ACC112 (cell line): ENCODE results near the gene SLC39A11.
A peak's percentile ranks its signal among the peaks of the same experiment; 100 is the strongest.
"Not testable (repeated sequence)": the region's sequence is repeated elsewhere in the genome, so short reads cannot be mapped to it uniquely, and the experiment has no call there.

Source experiments
- H2AFZ ChIP-seq: fragments of 200-600 bp; sonication (generic); one replicate; pipeline ENCODE4 v1.6.0; 2017; ENCODE audit warnings: antibody characterized with exemption, low read length; ENCODE audit not compliant: unreplicated experiment
- H3K27ac ChIP-seq: fragments of 200-600 bp; sonication (generic); 2 replicates; pipeline ENCODE4 v1.5.1; 2014; ENCODE audit warnings: low read depth, mild to moderate bottlenecking, antibody characterized with exemption, low read length, moderate library complexity
- H3K27me3 ChIP-seq: fragments of 200-600 bp; sonication (generic); 2 replicates; pipeline ENCODE4 v1.6.1; 2014; ENCODE audit warnings: mild to moderate bottlenecking, antibody characterized with exemption, low read length, moderate library complexity, mixed read lengths; ENCODE audit not compliant: insufficient read depth
- H3K36me3 ChIP-seq: fragments of 200-600 bp; sonication (generic); 2 replicates; pipeline ENCODE4 v1.6.1; 2016; ENCODE audit warnings: mild to moderate bottlenecking, antibody characterized with exemption, low read length, moderate library complexity, mixed read lengths; ENCODE audit not compliant: insufficient read depth
- H3K4me1 ChIP-seq: fragments of 200-600 bp; sonication (generic); one replicate; pipeline ENCODE4 v1.6.1; 2016; ENCODE audit warnings: low read length, mixed read lengths; ENCODE audit not compliant: insufficient read depth, unreplicated experiment, control insufficient read depth
- H3K4me3 ChIP-seq: fragments of 200-600 bp; sonication (generic); 2 replicates; pipeline ENCODE4 v1.5.1; 2014; ENCODE audit warnings: mild to moderate bottlenecking, low read depth, low read length
- H3K79me2 ChIP-seq: fragments of 200-600 bp; sonication (generic); one replicate; pipeline ENCODE4 v1.6.0; 2016; ENCODE audit warnings: low read length; ENCODE audit not compliant: control insufficient read depth, unreplicated experiment, insufficient read depth

Gene SLC39A11

GRCh38 chr17:72708682-72709081 is 383.8 kb downstream of the SLC39A11 start:
- not testable (repeated sequence) for H3K4me3 ChIP-seq, H3K27ac ChIP-seq

GRCh38 chr17:72707881-72708280 is 384.6 kb downstream of the SLC39A11 start:
- Histone ChIP-seq H3K79me2 (no peaks in the 10 kb centered on the region), H3K27me3 (no peaks in the 10 kb centered on the region), H3K4me1 (peaks cover 18% of the 10 kb centered on the region), H2AFZ (no peak overlapping the region), H3K36me3 (peaks cover 6% of the 10 kb centered on the region; the same call in 1 of the 2 replicates), H3K4me3 (no peak overlapping the region), H3K27ac (no peak overlapping the region)

More at GRCh38 chr17:72708682-72709081, 383.8 kb downstream of the SLC39A11 start:
- H3K27me3 ChIP-seq, H3K79me2 ChIP-seq, H2AFZ ChIP-seq, H3K36me3 ChIP-seq: not testable (repeated sequence)
- H3K4me1 ChIP-seq, result peaks cover 18% of the 10 kb centered on the region

DNA sequence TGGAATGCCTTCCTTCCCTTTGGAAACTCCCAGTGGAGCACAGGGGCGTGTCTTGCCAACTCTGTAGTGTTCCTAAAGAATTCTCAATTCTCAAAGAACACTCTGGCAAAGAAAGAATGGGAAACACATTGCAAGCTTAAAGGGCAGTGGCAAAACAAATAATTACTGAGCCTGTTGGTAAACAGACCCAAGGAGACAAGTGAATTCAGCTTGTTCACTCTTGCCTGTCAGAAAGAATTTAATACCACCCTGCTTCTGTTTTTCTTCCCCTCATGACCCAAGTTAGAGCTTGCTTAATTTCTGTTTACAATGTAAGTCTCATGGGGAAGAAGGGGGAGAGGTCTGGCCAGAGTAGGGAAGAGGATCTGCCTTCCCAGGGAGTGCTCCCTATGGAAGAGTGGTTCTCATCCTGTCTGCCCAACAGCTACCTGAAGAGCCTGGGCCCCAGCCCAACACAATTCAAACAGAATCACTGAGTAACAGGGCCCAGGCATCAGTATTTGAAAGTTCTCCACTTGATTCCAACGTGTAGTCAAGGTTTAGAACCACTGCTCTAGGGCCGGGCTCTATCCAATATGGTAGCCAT is 386.0 kb downstream of the SLC39A11 start:
- Histone ChIP-seq H3K4me3 (no peak overlapping the region), H3K27ac (no peak overlapping the region), H3K4me1 (peaks cover 26% of the 10 kb centered on the region), H2AFZ (no peak overlapping the region), H3K27me3 (no peaks in the 10 kb centered on the region), H3K36me3 (peaks cover 6% of the 10 kb centered on the region; the same call in 1 of the 2 replicates), H3K79me2 (no peaks in the 10 kb centered on the region)

DNA sequence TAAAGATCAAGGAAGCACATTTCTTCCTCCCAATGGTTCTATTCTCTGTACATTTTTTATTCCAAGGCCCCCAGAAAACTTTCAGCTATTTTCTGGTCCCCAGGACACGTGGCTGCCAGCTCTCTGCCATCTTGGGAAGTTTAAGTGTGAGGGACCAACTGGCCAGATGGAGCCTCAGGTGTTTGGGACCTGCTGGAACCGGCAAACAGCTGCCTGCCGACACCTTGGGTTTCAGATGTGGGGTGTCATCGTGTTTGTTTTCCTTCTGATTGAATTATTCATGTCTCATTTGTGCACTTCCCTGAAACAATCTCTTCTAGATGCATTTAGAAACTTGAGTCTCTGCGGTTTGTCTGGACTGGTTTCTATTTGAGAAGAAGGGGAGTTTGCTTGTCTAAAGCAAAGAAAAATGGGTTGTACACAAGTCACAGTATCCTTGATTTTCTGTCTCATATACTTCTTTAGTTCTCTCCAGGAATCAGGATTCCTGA is 386.5 kb downstream of the SLC39A11 start:
- Histone ChIP-seq H3K27me3 (no peaks in the 10 kb centered on the region), H3K4me3 (no peak overlapping the region), H3K27ac (no peak overlapping the region), H3K36me3 (peaks cover 4% of the 10 kb centered on the region; the same call in 1 of the 2 replicates), H3K79me2 (no peaks in the 10 kb centered on the region), H2AFZ (no peak overlapping the region), H3K4me1 (peaks cover 24% of the 10 kb centered on the region)

GRCh38 chr17:72702998-72703397 is 389.5 kb downstream of the SLC39A11 start:
- H3K4me1 ChIP-seq, result peaks cover 22% of the 10 kb centered on the region
- H3K36me3 ChIP-seq, result no peaks in the 10 kb centered on the region

GRCh38 chr17:72702136-72702735 is 390.3 kb downstream of the SLC39A11 start:
- Histone ChIP-seq H3K4me1 (peaks cover 29% of the 10 kb centered on the region), H3K27ac (no peak overlapping the region), H2AFZ (no peak overlapping the region), H3K79me2 (no peaks in the 10 kb centered on the region), H3K4me3 (no peak overlapping the region), H3K27me3 (no peaks in the 10 kb centered on the region), H3K36me3 (no peaks in the 10 kb centered on the region)

More at GRCh38 chr17:72702998-72703397, 389.5 kb downstream of the SLC39A11 start:
- no peaks in the 10 kb centered on the region for H3K27me3 ChIP-seq
- H3K79me2 ChIP-seq, result no peaks in the 10 kb centered on the region
- no peak overlapping the region for H3K4me3 ChIP-seq
- no peak overlapping the region for H3K27ac ChIP-seq
- no peak overlapping the region for H2AFZ ChIP-seq

- Histone ChIP-seq H3K4me3 (no peak overlapping the region), H3K27me3 (no peaks in the 10 kb centered on the region), H2AFZ (no peak overlapping the region), H3K27ac (no peak overlapping the region), H3K4me1 (peaks cover 27% of the 10 kb centered on the region), H3K79me2 (no peaks in the 10 kb centered on the region), H3K36me3 (no peaks in the 10 kb centered on the region)
These were observed 392.3 kb downstream of the SLC39A11 start for GRCh38 chr17:72700226-72700625.

- Histone ChIP-seq H3K27me3 (no peaks in the 10 kb centered on the region), H3K27ac (peak overlapping the region; percentile 19), H3K4me1 (peaks cover 27% of the 10 kb centered on the region), H3K79me2 (no peaks in the 10 kb centered on the region), H3K36me3 (no peaks in the 10 kb centered on the region), H2AFZ (no peak overlapping the region), H3K4me3 (no peak overlapping the region)
These were observed 392.9 kb downstream of the SLC39A11 start for GRCh38 chr17:72699545-72699944.

DNA sequence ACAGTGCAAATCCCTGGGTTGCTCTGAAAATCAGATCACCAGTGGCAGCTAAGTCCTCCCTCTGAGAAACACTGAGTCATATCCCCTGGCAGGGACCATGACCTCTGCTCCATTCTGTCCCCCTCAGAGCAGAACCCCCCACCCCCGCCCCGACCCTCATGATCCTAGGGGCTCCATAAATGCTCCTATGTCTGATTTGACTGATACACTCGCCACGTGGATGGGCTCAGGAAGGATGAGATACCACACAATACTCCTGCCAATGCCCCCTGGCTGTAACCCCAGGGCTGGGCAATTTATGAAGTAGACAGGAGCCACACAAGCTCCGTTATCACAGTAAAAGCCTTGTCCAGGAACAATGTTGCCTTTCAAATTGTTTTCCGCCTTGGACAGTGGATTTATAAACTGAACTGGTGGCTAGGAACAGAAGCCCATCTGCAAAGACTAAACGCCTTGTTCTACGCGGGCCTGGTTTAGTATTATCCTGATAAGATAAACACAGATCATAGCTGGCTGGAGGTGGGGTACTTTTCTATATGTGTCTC is 394.8 kb downstream of the SLC39A11 start:
- Histone ChIP-seq H3K4me1 (peaks cover 30% of the 10 kb centered on the region), H3K4me3 (no peak overlapping the region), H3K79me2 (no peaks in the 10 kb centered on the region), H2AFZ (no peak overlapping the region), H3K27me3 (no peaks in the 10 kb centered on the region), H3K27ac (no peak overlapping the region), H3K36me3 (no peaks in the 10 kb centered on the region)

- no peaks in the 10 kb centered on the region for H3K36me3 ChIP-seq
- H2AFZ ChIP-seq, result no peak overlapping the region
- no peaks in the 10 kb centered on the region for H3K27me3 ChIP-seq
- H3K4me1 ChIP-seq, result peaks cover 29% of the 10 kb centered on the region
- H3K79me2 ChIP-seq, result no peaks in the 10 kb centered on the region
- no peak overlapping the region for H3K4me3 ChIP-seq
- no peak overlapping the region for H3K27ac ChIP-seq
These were observed 395.8 kb downstream of the SLC39A11 start for GRCh38 chr17:72696721-72697120.

DNA sequence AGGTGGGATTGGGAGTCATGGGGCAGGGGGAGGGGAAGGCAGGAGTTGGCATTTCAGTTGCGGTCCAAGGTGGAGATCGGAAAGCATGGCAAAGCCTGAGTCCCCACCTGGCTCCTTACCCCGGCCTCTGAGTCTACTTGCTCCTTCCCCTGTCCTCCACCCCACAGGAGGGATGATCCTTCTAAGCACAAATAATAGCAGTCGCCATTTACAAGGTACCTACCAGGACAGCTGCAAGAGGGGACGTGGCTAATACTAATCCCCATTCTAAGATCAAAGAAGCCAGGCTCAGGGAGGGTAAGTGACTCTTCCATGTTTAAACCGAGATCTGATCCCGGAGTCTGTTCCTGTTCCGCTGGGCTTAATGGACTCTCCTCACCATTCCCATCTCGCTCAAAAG is 396.3 kb downstream of the SLC39A11 start:
- Histone ChIP-seq H3K36me3 (no peaks in the 10 kb centered on the region), H3K79me2 (no peaks in the 10 kb centered on the region), H3K4me3 (no peak overlapping the region), H3K27me3 (no peaks in the 10 kb centered on the region), H2AFZ (no peak overlapping the region), H3K4me1 (peaks cover 35% of the 10 kb centered on the region), H3K27ac (no peak overlapping the region)
